H9 (cell line): ENCODE results near the gene RHOB. TPM values are rescaled to one million over a fixed set of nuclear protein-coding genes. Genes with fewer than 3 reads are reported as not detected.

Source experiments
- DNase-seq: peaks from one replicate; pipeline ENCODE4 v3.0.0-alpha.2; 2017
- H2AFZ ChIP-seq: one replicate; pipeline ENCODE4 v1.6.1; 2013; ENCODE audit warnings: mild to moderate bottlenecking, low read length, control low read depth, moderate library complexity
- H2AK5ac ChIP-seq: 2 replicates; pipeline ENCODE4 v1.6.1; 2013; ENCODE audit warnings: low read length, control low read depth, mixed read lengths; ENCODE audit not compliant: insufficient read length
- H2BK120ac ChIP-seq: one replicate; pipeline ENCODE4 v1.6.1; 2013; ENCODE audit warnings: low read depth, mild to moderate bottlenecking, low read length, control low read depth, inconsistent platforms; ENCODE audit not compliant: poor library complexity, severe bottlenecking
- H2BK12ac ChIP-seq: 2 replicates; pipeline ENCODE4 v1.6.1; 2013; ENCODE audit warnings: low read length, control low read depth, mixed read lengths, low read depth; ENCODE audit not compliant: insufficient read length
- H2BK15ac ChIP-seq: 2 replicates; pipeline ENCODE4 v1.6.1; 2013; ENCODE audit warnings: low read depth, low read length, control low read depth
- H2BK20ac ChIP-seq: one replicate; pipeline ENCODE4 v1.6.1; 2013; ENCODE audit warnings: low read depth, mild to moderate bottlenecking, low read length, control low read depth, inconsistent platforms; ENCODE audit not compliant: poor library complexity, severe bottlenecking
- H2BK5ac ChIP-seq: 2 replicates; pipeline ENCODE4 v1.6.1; 2013; ENCODE audit warnings: low read length, control low read depth, mixed read lengths; ENCODE audit not compliant: insufficient read length
- H3K14ac ChIP-seq: 2 replicates; pipeline ENCODE4 v1.6.1; 2013; ENCODE audit warnings: low read length, control low read depth; ENCODE audit not compliant: insufficient read depth
- H3K18ac ChIP-seq: 2 replicates; pipeline ENCODE4 v1.6.1; 2013; ENCODE audit warnings: low read depth, mild to moderate bottlenecking, mixed read lengths, low read length, control low read depth; ENCODE audit not compliant: insufficient read length
- H3K23ac ChIP-seq: 2 replicates; pipeline ENCODE4 v1.6.1; 2013; ENCODE audit warnings: low read length, control low read depth, mixed read lengths, low read depth; ENCODE audit not compliant: insufficient read length
- H3K23me2 ChIP-seq: 2 replicates; pipeline ENCODE4 v1.6.1; 2013; ENCODE audit warnings: low read depth, mild to moderate bottlenecking, mixed read lengths, low read length, control low read depth; ENCODE audit not compliant: insufficient read length, poor library complexity, severe bottlenecking
- H3K27ac ChIP-seq: 2 replicates; pipeline ENCODE4 v1.5.1; 2013; ENCODE audit warnings: low read length, control low read depth, mixed read lengths, low read depth; ENCODE audit not compliant: insufficient read length
- H3K27me3 ChIP-seq: 2 replicates; pipeline ENCODE4 v1.6.1; 2013; ENCODE audit warnings: low read length, control low read depth, inconsistent platforms; ENCODE audit not compliant: insufficient read depth
- H3K4ac ChIP-seq: 2 replicates; pipeline ENCODE4 v1.6.1; 2013; ENCODE audit warnings: low read depth, mild to moderate bottlenecking, control low read depth, inconsistent platforms, low read length, moderate library complexity
- H3K4me1 ChIP-seq: 2 replicates; pipeline ENCODE4 v1.6.1; 2013; ENCODE audit warnings: low read length, control low read depth, inconsistent platforms; ENCODE audit not compliant: insufficient read depth
- H3K4me2 ChIP-seq: 2 replicates; pipeline ENCODE4 v1.6.1; 2013; ENCODE audit warnings: low read length, control low read depth, mixed read lengths; ENCODE audit not compliant: insufficient read length, insufficient read depth
- H3K56ac ChIP-seq: 2 replicates; pipeline ENCODE4 v1.6.1; 2013; ENCODE audit warnings: low read depth, mild to moderate bottlenecking, mixed read lengths, low read length, control low read depth; ENCODE audit not compliant: insufficient read length
- H3K79me1 ChIP-seq: 2 replicates; pipeline ENCODE4 v1.6.1; 2013; ENCODE audit warnings: low read depth, mild to moderate bottlenecking, moderate library complexity, low read length, control low read depth, inconsistent platforms; ENCODE audit not compliant: insufficient read depth, poor library complexity, severe bottlenecking
- H3K79me2 ChIP-seq: 2 replicates; pipeline ENCODE4 v1.6.1; 2013; ENCODE audit warnings: low read length, control low read depth, inconsistent platforms; ENCODE audit not compliant: insufficient read depth
- H3K9ac ChIP-seq: 2 replicates; pipeline ENCODE4 v1.6.1; 2013; ENCODE audit warnings: low read length, control low read depth, mixed read lengths; ENCODE audit not compliant: insufficient read length; ENCODE audit errors: extremely low read depth
- H3K9me3 ChIP-seq: one replicate; pipeline ENCODE4 v1.6.1; 2013; ENCODE audit warnings: low read depth, low read length, inconsistent platforms; ENCODE audit not compliant: control insufficient read depth
- H3T11ph ChIP-seq: one replicate; pipeline ENCODE4 v1.6.1; 2013; ENCODE audit warnings: mild to moderate bottlenecking, low read length, control low read depth, inconsistent platforms
- H4K20me1 ChIP-seq: one replicate; pipeline ENCODE4 v1.6.1; 2013; ENCODE audit not compliant: control insufficient read depth, insufficient read length, insufficient read depth
- H4K5ac ChIP-seq: 2 replicates; pipeline ENCODE4 v1.6.1; 2013; ENCODE audit warnings: low read depth, mild to moderate bottlenecking, mixed read lengths, low read length, control low read depth; ENCODE audit not compliant: insufficient read length
- H4K8ac ChIP-seq: replicated peaks from 2 replicates; pipeline ENCODE4 v1.6.1; 2013; ENCODE audit warnings: low read length, control low read depth, mixed read lengths, low read depth; ENCODE audit not compliant: insufficient read length
- H4K91ac ChIP-seq: 2 replicates; pipeline ENCODE4 v1.6.1; 2013; ENCODE audit warnings: low read depth, mild to moderate bottlenecking, moderate library complexity, mixed read lengths, low read length, control low read depth; ENCODE audit not compliant: insufficient read length
- H3K27ac Mint-ChIP-seq, 3 experiments: 2 replicates in 2 of 3; 3 replicates in 1 of 3; pipeline ENCODE4 v1.8.0; 2020 to 2021; ENCODE audit warnings: mixed read lengths in 3 of 3, mild to moderate bottlenecking in 1 of 3, moderate library complexity in 1 of 3
- H3K27me3 Mint-ChIP-seq: 2 replicates; pipeline ENCODE4 v1.8.0; 2021; ENCODE audit warnings: low read depth, mild to moderate bottlenecking, moderate library complexity, mixed read lengths
- H3K36me3 Mint-ChIP-seq, 3 experiments: 2 replicates in 2 of 3; 3 replicates in 1 of 3; pipeline ENCODE4 v1.8.0; 2020 to 2021; ENCODE audit warnings: low read depth in 3 of 3, mixed read lengths in 3 of 3; ENCODE audit not compliant: insufficient read depth in 1 of 3
- H3K4me1 Mint-ChIP-seq, 2 experiments: 2 replicates each; pipeline ENCODE4 v1.8.0; 2020; ENCODE audit warnings: mixed read lengths in 2 of 2
- H3K4me3 Mint-ChIP-seq, 2 experiments: 2 replicates in 1 of 2; 3 replicates in 1 of 2; pipeline ENCODE4 v1.8.0; 2020 to 2021; ENCODE audit warnings: mild to moderate bottlenecking in 2 of 2, mixed read lengths in 2 of 2, moderate library complexity in 1 of 2
- H3K9me3 Mint-ChIP-seq, 2 experiments: 2 replicates in 1 of 2; 3 replicates in 1 of 2; pipeline ENCODE4 v1.8.0; 2020; ENCODE audit warnings: mild to moderate bottlenecking in 2 of 2, mixed read lengths in 2 of 2, moderate library complexity in 1 of 2
- WGBS: extraction: QIAGEN DNeasy Blood & Tissue Kit; methylation state at CpG from one replicate; pipeline ENCODE4 v1.1.7; 2013; ENCODE audit warnings: missing lambda C conversion rate, low lambda C conversion rate, mixed read lengths; ENCODE audit not compliant: insufficient read length; ENCODE audit errors: extremely low coverage; 5-methylcytosine and 5-hydroxymethylcytosine counted together
- total RNA-seq: library from RNA; stranded (reverse); gene quantifications from 2 replicates; pipeline ENCODE4 v1.2.1, GENCODE V29; 2021
- TF ChIP-seq, protein P1 (sequence below): fragments of 200-600 bp; sonication (generic); conservative IDR thresholded peaks from 3 replicates; pipeline ENCODE4 v1.8.0; 2021; ENCODE audit warnings: antibody characterized with exemption, mild to moderate bottlenecking

The RHOB gene
- total RNA-seq, 1 experiment from 2014 or later: 10.3 TPM

DNA sequence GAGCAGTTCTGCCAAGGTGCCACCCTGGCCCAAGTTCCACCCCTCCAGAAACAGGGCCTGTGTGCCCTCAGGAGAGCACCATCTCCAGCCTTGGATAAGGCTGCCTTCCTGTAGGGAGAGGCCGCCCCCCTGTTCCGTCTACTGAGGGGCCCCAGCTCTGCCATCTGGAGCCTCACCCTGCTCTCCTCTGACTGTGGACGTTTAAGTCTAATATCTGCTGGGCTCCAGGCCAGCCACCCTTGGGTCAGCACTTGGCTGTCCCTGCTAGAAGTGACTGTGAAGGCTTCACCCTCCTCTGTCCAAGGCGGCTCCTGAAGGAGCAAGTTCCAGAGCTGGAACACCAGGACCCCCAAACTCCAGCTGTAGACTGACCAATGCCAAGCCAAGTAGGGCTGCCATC lies 26.3 kb downstream of the RHOB start:
- Histone ChIP-seq H3K18ac (no peak overlapping the region), H3K56ac (no peak overlapping the region), H4K5ac (no peak overlapping the region), H3T11ph (no peak overlapping the region), H3K4me1 (no peaks in the 10 kb centered on the region; the same call in 1 of the 2 replicates), H3K79me1 (no peaks in the 10 kb centered on the region), H3K4ac (no peak overlapping the region), H3K9me3 (no peaks in the 10 kb centered on the region), H3K4me2 (no peak overlapping the region), H3K27ac (no peak overlapping the region), H2BK15ac (no peak overlapping the region), H3K23me2 (no peaks in the 10 kb centered on the region), H3K9ac (no peak overlapping the region), H2BK120ac (no peak overlapping the region), H2BK20ac (no peak overlapping the region), H2BK12ac (no peak overlapping the region), H3K79me2 (no peaks in the 10 kb centered on the region), H3K14ac (no peak overlapping the region), H3K27me3 (no peaks in the 10 kb centered on the region), H2AFZ (no peak overlapping the region), H4K20me1 (no peaks in the 10 kb centered on the region), H2AK5ac (no peak overlapping the region), H4K8ac (no peak overlapping the region), H2BK5ac (no peak overlapping the region), H3K23ac (no peak overlapping the region), H4K91ac (no peak overlapping the region)
- TF ChIP-seq, protein P1, sequence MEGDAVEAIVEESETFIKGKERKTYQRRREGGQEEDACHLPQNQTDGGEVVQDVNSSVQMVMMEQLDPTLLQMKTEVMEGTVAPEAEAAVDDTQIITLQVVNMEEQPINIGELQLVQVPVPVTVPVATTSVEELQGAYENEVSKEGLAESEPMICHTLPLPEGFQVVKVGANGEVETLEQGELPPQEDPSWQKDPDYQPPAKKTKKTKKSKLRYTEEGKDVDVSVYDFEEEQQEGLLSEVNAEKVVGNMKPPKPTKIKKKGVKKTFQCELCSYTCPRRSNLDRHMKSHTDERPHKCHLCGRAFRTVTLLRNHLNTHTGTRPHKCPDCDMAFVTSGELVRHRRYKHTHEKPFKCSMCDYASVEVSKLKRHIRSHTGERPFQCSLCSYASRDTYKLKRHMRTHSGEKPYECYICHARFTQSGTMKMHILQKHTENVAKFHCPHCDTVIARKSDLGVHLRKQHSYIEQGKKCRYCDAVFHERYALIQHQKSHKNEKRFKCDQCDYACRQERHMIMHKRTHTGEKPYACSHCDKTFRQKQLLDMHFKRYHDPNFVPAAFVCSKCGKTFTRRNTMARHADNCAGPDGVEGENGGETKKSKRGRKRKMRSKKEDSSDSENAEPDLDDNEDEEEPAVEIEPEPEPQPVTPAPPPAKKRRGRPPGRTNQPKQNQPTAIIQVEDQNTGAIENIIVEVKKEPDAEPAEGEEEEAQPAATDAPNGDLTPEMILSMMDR: no peak
- no peaks in the 10 kb centered on the region for H3K9me3 Mint-ChIP-seq
- peaks cover 7 to 9% of the 10 kb centered on the region in 2 experiments for H3K4me1 Mint-ChIP-seq
- WGBS: no CpG with 5 or more reads among the region's 4 CpGs
- DNase-seq: no peak
- H3K27me3 Mint-ChIP-seq: peaks cover 24% of the 10 kb centered on the region
- no peak overlapping the region for H3K27ac Mint-ChIP-seq
- H3K4me3 Mint-ChIP-seq: no peak overlapping the region
- no peaks in the 10 kb centered on the region for H3K36me3 Mint-ChIP-seq
